ENCODE measurements around the gene HYAL1.
"Not testable (repeated sequence)": the region's sequence is repeated elsewhere in the genome, so short reads cannot be mapped to it uniquely, and the experiment has no call there.

HYAL1 gene

DNA sequence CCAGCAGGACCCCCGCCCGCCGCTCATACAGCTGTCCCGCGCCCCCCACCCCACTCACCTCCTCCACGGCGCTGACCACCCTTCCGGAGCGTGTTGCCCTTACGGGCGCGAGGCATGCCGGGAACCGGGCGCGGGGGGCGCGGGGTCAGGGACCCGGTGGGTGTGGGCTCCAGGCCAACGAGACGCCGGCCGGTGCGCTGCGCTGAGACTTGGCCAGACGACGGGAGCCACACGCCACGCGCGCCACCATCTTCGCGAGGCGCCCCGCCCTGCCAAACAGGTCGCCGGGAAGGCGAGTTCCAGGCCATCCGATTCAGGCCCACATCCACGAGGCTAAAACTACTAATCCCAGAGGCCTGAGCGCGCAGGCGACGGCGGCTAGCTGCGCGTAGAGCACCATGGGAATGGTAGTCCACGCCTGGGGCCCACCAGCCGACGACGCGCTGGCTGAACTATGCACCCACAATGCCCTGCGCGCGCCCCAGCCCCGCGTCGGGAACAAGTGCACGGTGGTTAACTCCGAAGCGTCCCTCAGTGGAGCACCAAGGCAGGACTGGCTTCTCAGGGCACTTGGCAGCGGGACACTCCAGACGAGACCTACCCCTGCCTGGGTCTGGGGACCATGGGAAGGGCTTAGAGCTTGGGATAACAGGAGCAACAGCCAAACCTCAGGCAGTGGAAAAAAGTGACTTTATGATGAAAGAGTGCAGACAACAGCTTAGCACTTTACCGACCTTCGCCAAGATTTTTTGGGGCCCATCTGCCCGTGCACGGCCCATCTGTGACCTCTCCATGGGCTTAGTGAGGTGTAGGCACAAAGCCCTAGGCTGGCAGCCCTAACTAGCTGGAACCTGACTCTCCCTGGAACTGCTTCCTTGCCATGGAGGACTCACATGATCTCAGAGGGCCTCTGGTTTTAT, 11.0 kb downstream of the HYAL1 start, which contains the start of gene IFRD2:
Gene IFRD2, minus strand, starts transcription at position 271 of the 920 bp plus-strand sequence. Its CDS starts 155 bp downstream, at position 116.
- DNase-seq, result peak; percentile 97

DNA sequence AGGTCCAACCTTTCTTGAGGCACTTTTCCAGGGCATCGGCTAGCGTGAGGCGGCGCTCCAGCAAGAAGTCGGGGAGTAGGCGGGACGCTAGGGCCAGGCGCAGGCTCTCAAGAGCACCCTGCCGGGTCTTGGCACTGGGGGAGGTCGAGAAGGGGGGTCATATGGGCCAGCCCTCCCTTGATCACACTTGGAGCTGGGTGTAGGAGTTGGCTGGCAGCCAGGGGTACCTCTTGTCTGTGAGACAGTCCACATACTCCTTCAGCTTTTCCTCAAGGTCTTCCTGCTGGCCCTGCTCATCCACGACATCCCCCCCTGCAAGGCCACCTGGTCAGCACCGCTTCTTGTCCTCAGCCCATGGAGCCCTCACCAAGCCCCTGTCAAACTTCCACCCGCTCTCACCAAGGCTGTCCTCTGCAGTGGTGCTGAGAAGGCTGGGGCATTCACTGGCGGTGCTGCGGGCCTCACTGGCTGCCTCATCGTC, 13.2 kb downstream of the HYAL1 start:
- no peak for DNase-seq

DNA sequence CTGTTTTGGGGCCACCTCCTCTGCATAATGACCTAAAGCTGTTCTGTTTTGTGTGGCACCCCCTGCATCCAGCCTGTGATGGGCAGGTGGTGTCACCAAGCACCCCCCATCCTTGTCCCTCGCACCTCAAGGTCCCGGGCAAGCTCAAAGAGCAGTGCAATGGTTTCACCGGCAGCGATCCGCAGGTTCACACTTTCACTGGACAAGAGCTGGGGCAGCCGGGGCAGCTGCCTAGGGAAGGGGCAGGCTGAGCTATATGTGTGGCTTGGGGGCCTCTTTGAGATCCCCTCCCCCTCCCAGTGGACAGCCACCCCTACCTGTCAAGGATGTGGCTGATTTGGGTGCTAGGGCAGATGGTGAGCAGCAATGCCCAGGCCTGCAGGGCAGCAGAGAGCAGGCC, 14.2 kb downstream of the HYAL1 start:
- no peak for DNase-seq

DNA sequence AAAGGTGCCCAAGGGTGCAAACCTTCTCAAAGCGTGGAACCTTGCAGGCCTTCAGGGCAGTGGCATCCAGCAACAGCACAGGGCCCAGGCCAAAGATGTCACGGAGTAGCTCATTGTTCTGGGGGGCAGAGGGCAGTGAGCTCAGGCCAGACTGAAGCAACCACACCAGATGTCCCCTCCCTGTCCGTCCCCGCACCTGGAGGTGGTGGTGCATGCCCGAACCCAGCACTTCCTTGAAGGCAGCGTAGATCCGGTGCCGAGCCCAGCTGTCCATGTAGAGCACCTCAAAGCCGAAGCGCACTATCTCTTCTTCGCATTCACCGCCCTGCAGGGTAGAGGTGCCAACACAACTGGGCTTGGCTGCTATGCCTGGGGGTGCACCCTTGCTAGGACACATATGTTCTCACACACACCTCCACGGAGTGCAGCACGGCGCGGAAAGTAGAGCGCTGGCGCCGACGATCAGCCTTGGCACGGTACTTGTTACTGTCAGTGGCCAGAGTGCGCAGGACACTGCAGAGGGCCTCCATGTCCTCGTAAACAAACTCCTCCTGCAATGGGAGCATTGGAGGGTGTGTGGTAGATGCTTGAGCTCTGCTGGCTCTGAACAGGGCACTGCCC, 14.9 kb downstream of the HYAL1 start:
- no peak for DNase-seq

DNA sequence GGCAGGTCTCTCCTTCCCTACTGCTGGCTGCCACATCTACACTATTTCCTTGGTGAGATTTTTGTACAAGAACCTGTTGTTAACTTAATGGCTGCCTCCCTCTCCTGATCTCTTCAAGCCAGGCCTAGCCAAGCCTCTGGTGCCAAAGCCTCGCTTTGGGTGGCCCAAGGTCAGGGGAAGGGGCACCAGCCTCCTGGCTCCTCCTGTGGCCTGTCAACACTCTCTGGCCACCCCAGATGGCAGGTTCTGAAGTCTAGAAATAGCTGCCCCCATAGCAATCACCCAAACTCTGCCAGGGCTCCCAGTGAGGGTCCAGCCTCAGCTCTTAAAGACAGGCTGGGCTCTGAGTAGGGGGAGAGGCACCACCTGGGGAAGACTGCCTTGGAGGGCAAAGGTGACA, 16.1 kb downstream of the HYAL1 start:
- no peak for DNase-seq

GRCh38 chr3:50286322-50287227, 16.8 kb downstream of the HYAL1 start:
- no peak for DNase-seq

GRCh38 chr3:50284121-50284520, 19.3 kb downstream of the HYAL1 start:
- not testable (repeated sequence) for DNase-seq

DNA sequence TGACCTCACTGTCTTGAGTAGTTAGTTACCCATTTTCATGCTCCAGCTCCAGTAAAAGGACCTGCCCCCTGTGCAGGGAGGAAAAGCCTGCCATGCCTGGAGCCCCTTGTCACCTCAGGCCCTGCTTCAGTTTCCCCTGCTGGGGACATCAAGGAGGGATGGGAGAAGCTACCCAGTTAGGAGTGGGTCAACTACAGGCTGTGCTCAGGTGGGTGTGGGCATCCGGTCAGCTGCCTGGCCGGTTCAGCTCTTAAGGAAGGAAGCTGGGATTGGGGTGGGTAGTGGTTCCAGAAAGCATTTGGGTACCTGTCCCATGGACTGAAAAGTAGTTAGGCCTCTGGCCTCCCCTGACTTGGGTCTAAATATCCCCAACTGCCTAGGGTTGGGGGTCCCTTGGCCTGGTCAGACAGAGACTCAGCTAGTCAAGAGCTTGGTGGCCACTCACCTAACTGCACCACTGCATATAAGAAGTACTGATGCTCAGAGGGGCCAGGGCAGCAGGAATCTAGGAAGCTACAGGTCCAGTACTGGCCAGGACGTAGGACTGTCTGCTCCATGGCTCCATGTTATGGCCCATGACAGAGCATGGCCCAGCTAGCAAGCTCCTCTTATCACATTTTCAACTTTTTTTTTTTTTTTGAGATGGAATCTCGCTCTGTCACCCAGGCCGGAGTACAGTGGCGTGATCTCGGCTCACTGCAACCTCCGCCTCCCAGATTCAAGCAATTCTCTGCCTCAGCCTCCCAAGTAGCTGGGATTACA, 23.9 kb downstream of the HYAL1 start:
- no peak for DNase-seq

- no peak for DNase-seq
These were observed 24.5 kb downstream of the HYAL1 start, which contains the start of gene LSMEM2 for GRCh38 chr3:50278880-50279224. LSMEM2 (plus strand) TSS chr3:50279087; CDS start chr3:50279114, 27 bp downstream.

GRCh38 chr3:50278123-50278879, 25.1 kb downstream of the HYAL1 start:
- DNase-seq, result no peak

GRCh38 chr3:50276762-50277101, 26.6 kb downstream of the HYAL1 start:
- DNase-seq, result no peak

GRCh38 chr3:50275996-50276761, 27.2 kb downstream of the HYAL1 start:
- DNase-seq, result peak; percentile 68

- DNase-seq, result no peak
These were observed 28.0 kb downstream of the HYAL1 start for GRCh38 chr3:50275141-50275995.

DNA sequence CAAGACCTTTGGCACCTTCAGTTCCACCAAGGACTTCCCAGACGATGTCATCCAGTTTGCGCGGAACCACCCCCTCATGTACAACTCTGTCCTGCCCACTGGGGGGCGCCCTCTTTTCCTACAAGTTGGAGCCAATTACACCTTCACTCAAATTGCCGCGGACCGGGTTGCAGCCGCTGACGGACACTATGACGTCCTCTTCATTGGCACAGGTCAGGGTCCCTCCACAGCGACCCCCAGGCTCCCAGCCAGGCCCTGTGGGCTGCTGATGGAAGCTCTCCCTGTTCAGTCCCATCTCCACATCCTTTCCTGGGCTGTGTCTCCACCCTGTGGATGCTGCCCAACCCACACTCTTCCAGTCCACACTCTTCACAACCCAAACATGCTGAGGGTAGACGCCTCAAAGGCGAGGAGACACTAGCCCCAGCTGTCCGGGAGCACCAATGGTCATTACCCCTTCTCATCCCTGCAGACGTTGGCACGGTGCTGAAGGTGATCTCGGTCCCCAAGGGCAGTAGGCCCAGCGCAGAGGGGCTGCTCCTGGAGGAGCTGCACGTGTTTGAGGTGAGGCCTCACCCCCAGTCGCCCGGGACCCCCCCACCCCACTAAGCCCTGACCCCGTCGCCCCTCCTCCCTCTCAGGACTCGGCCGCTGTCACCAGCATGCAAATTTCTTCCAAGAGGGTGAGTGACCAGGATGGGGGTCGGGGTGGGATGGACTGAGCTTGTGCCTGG, 28.8 kb downstream of the HYAL1 start:
- peak; percentile 87 for DNase-seq

GRCh38 chr3:50273689-50274065, 29.7 kb downstream of the HYAL1 start:
- no peak for DNase-seq

DNA sequence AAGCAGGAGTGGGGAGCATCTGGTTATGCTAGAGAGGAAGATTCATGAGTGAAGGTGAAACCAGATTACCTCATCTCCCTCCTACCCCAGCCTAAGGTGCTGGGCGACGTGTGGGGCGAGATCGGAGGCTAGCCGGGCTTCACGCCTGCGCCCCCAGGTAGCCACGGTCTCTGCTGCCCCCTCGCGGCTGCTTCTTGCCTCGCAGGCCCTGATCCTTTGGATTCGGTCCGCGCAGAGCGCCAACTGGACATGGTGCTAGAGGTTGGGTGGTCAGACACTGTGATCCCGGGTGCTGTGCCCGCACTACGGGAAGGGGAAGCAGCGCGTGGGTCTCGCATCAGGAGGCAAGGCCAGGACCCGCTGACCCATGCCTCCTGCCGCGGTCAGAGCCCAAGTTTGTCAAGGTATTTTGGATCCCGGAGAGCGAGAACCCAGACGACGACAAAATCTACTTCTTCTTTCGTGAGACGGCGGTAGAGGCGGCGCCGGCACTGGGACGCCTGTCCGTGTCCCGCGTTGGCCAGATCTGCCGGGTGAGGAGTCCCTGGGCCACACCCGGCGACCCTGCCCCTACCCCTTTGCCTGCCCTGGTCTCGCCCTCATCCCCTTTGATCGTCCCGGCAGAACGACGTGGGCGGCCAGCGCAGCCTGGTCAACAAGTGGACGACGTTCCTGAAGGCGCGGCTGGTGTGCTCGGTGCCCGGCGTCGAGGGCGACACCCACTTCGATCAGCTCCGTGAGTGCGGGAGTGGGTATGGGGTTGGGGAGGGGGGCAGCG, 30.3 kb downstream of the HYAL1 start:
- peak; percentile 94 for DNase-seq

DNA sequence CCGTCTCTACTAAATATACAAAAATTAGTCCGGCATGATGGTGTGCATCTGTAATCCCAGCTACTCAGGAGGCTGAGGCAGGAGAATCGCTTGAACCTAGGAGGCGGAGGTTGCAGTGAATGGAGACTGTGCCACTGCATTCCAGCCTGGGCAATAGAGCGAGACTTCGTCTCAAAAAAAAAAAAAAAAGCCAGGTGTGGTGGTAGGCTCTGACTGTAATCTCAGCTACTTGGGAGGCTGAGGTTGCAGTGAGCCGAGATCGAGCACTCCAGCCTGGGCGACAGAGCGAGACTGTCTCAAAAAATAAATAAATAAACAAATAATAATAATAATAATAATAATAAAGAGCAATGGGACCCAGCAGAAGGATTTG, 30.9 kb downstream of the HYAL1 start:
- DNase-seq, result not testable (repeated sequence)

GRCh38 chr3:50271314-50271936, 31.9 kb downstream of the HYAL1 start:
- DNase-seq, result no peak
